GM21723 (cell line): ENCODE data around the gene USP21.
A peak's percentile ranks its signal among the peaks of the same experiment; 100 is the strongest.

ENCODE experiments used
- ATAC-seq: cut with Tn5 transposase; IDR thresholded peaks from one replicate; pipeline ENCODE4 v1.9.1; 2021; ENCODE audit warnings: mild to moderate bottlenecking, moderate library complexity; ENCODE audit not compliant: unreplicated experiment

The USP21 gene

GRCh38 chr1:161133220-161133740 lies 26.0 kb upstream of the USP21 start:
- ATAC-seq = peak; percentile 22

GRCh38 chr1:161137881-161138280 lies 21.4 kb upstream of the USP21 start:
- no peak for ATAC-seq

- ATAC-seq = no peak
Measured at GRCh38 chr1:161138431-161138830, 20.9 kb upstream of the USP21 start.

GRCh38 chr1:161139766-161140165 lies 19.5 kb upstream of the USP21 start:
- ATAC-seq = no peak

- no peak for ATAC-seq
Measured at GRCh38 chr1:161140755-161141400, 18.4 kb upstream of the USP21 start.

- ATAC-seq = no peak
Measured at GRCh38 chr1:161145832-161146231, 13.5 kb upstream of the USP21 start.

GRCh38 chr1:161153176-161153575 lies 6.1 kb upstream of the USP21 start:
- peak; percentile 15 for ATAC-seq

- peak; percentile 86 for ATAC-seq
Measured at GRCh38 chr1:161153682-161154337, 5.5 kb upstream of the USP21 start, which contains the start of gene UFC1. Gene UFC1, plus strand, starts transcription at chr1:161153978. Its CDS starts 20 bp downstream, at chr1:161153998.

- no peak for ATAC-seq
Measured at GRCh38 chr1:161157867-161158266, 1.4 kb upstream of the USP21 start.

- no peak for ATAC-seq
Measured at GRCh38 chr1:161158316-161159010, 837 bp upstream of the USP21 start.

- ATAC-seq = no peak
Measured at GRCh38 chr1:161159913-161160243, 578 bp downstream of the USP21 start.

- ATAC-seq = no peak
Measured at GRCh38 chr1:161160671-161161145, 1.4 kb downstream of the USP21 start.

GRCh38 chr1:161161652-161162051 lies 2.4 kb downstream of the USP21 start:
- no peak for ATAC-seq

GRCh38 chr1:161162052-161162451 lies 2.8 kb downstream of the USP21 start:
- no peak for ATAC-seq

- no peak for ATAC-seq
Measured at GRCh38 chr1:161162806-161163205, 3.5 kb downstream of the USP21 start.

GRCh38 chr1:161163793-161164192 lies 4.5 kb downstream of the USP21 start:
- ATAC-seq = no peak

- ATAC-seq = no peak
Measured at GRCh38 chr1:161164901-161165610, 5.8 kb downstream of the USP21 start.

- peak; percentile 95 for ATAC-seq
Measured at GRCh38 chr1:161165742-161166668, 6.7 kb downstream of the USP21 start, which contains the start of gene PPOX. Gene PPOX, plus strand, starts transcription at chr1:161166426. Its CDS starts 422 bp downstream, at chr1:161166848.

GRCh38 chr1:161166669-161167548 lies 7.6 kb downstream of the USP21 start:
- ATAC-seq = peak; percentile 7
